A204.1 (cell line): ENCODE data around the gene CA12.
A peak's percentile ranks its signal among the peaks of the same experiment; 100 is the strongest.
"Not testable (repeated sequence)": the region's sequence is repeated elsewhere in the genome, so short reads cannot be mapped to it uniquely, and the experiment has no call there.

Experiments used
- FAIRE-seq: peaks from 2 replicates; lab custom pipeline; 2012; peaks lifted over from hg19 to GRCh38; lab: Jason Lieb, UNC

The CA12 gene

GRCh38 chr15:63381301-63382204 is at the start of gene CA12:
Gene CA12 (minus strand): TSS chr15:63381846. CDS start chr15:63381720, 126 bp downstream.
- FAIRE-seq, result no peak

DNA sequence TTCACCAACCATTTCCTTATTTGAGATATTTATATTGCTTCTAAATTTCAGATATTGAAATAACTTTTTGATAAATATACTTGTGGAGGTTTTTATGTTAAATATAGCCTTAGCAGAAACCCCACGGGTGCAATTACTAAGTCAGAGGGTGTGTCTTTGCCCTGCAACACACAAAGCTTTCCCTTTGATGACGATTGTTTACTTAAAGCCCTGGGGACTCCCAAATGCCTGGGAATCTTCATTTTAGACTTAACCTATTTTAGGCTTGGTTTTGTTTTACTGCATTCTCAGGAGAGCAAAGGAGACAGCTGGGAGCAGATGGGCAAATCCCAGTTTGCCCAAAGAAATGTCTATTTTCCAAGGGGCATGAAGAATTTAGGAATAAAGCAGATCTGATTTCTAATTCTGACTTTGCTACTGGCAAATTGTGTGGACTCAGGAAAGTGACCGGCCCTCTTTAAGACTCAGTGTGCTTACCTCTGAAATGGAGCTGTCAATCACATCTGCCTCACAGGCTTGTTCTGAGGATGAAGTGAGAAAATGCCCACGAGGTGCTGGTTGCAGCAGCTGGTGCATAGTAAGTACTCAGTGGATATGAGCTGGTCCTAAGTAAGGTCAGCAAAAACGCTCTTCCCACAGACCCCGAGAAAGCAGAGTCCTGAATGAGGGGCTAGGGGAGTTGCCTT is 49.3 kb upstream of the CA12 start:
- FAIRE-seq, result no peak

DNA sequence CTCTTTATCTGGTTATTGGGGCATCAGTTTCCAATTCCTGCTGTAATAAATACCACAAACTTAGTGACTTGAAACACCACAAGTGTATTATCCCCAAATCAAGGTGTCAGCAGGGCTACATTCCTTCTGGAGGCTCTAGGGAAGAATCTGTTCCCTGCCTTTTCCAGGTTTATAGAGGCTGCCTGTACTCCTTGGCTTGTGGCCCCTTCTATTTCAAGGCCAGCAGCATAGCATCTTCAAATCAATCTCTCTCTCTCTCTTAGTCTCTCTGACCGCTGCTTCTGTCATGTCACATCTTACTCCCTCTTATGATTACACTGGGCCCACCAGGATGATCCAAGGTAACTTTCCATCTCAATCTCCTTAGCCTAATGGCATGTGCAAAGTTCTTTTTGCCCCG is 44.9 kb upstream of the CA12 start:
- FAIRE-seq, result no peak

DNA sequence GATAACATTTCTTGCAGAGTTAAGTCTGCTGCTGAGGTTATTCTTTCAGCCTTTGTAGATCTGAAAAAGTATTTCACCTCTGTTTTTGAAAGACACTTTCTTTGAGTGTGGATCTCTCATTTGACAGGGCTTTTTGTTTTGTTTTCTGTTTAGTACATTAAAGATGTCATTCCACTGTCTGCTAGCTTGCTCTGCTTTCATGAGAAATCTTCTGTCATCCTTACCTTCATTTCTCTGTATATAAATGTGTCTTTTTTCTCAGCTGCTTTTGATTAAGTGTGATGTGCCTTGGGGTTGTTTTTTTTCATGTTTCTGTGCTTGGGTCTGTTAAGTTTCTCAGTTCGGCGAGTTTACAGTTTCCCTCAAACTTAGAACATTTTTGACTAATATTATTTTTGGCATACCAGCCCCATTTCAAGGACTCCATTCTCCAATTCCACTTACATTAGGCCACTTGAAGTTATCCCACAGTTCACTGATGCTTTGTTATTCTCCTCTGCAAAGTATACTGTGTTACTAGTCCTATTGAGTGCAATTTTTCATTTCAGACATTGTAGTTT is 43.9 kb upstream of the CA12 start:
- FAIRE-seq, result no peak

GRCh38 chr15:63422891-63423590 is 41.4 kb upstream of the CA12 start:
- no peak for FAIRE-seq

DNA sequence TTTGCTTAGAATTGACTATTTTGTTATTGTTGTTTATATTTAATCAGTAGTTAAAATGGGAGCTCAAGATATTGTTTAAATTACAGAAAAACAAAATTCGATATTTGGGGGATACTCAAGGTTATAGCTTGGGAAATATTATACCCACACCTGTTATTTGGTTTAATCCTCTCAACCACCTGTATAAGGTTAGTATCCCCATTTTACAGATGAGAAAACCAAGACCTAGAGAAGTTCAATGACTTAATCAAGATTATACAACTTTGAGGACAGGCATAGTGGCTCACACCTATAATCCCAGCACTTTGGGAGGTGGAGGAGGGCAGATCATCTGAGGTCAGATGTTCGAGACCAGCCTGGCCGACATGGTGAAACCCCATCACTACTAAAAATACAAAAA is 39.8 kb upstream of the CA12 start:
- FAIRE-seq, result no peak

DNA sequence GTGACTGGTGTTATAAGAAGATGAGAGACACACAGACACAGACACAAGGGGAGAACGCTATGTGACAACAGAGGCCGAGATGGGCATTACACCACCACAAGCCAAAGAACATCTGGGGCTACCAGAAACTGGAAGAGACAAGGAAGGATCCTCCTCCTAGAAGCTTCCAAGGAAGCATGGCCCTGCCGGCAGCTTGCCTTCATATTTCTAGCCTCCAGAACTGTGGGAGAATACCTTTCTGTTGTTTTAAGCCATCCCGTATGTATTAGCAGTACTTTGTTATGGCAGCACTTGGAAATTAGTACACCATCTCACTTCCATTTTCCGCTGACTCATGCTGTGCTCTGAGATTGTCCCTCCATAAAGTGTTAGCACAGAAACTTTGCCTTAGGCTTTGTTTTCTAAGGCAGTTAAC is 38.7 kb upstream of the CA12 start:
- FAIRE-seq, result no peak

DNA sequence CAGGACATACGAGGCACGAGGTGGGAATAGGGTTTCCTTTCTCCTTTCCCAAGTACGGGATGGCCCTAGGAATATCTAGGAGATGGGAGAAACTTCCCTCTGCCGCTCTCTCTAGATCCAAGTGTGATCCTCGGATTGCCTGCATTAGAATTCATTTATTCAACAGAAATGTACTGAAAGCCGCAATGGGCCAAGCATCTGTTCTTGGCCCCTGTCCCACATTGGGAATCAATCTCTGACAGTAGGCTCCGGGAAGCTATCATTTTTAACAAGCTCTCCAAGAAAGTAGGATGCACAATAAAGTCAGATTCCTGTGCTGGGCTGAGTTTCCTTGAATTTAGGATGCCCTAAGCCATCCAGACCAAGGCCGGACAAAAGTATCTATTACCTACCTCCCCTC is 37.2 kb upstream of the CA12 start:
- FAIRE-seq, result no peak

GRCh38 chr15:63417721-63418120 is 36.1 kb upstream of the CA12 start:
- no peak for FAIRE-seq

DNA sequence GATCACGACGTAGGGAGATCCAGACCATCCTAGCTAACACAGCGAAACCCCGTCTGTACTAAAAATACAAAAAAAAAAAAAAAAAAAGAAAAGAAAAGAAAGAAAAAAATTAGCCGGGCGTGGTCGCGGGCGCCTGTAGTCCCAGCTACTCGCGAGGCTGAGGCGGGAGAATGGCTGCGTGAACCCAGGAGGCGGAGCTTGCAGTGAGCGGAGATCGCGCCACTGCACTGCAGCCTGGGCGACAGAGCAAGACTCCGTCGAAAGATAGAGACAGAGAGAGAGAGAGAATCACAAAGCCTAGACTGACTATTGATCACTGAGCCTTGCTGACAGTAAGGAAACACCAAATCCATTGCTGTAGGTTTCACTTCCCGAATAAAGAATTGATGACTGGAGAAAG is 35.6 kb upstream of the CA12 start:
- not testable (repeated sequence) for FAIRE-seq

- no peak for FAIRE-seq
Observed at GRCh38 chr15:63414474-63415120, 33.0 kb upstream of the CA12 start.

- no peak for FAIRE-seq
Observed at GRCh38 chr15:63412551-63412950, 30.9 kb upstream of the CA12 start.

- no peak for FAIRE-seq
Observed at GRCh38 chr15:63411866-63412265, 30.2 kb upstream of the CA12 start.

DNA sequence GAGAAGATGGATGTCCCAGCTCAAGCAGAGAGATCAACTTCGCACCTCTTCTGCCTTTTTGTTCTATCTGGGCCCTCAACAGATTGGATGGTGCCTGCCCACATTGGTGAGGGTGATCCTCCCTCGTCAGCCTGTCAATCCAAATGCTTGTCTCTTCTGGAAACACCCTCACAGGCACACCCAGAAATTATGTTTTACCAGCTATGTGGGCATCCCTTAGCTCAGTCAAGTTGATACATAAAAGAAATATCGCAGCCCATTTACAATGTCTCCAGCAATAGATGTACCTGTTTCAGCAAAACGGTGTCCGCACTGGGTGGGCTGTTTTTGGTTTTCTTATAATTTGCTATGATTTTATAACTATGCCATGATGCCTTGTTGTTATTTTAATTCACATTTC is 27.5 kb upstream of the CA12 start:
- FAIRE-seq, result no peak

- no peak for FAIRE-seq
Observed at GRCh38 chr15:63408524-63408923, 26.9 kb upstream of the CA12 start.

- FAIRE-seq, result no peak
Observed at GRCh38 chr15:63407612-63408011, 26.0 kb upstream of the CA12 start.

GRCh38 chr15:63405683-63406390 is 24.2 kb upstream of the CA12 start:
- FAIRE-seq, result no peak

DNA sequence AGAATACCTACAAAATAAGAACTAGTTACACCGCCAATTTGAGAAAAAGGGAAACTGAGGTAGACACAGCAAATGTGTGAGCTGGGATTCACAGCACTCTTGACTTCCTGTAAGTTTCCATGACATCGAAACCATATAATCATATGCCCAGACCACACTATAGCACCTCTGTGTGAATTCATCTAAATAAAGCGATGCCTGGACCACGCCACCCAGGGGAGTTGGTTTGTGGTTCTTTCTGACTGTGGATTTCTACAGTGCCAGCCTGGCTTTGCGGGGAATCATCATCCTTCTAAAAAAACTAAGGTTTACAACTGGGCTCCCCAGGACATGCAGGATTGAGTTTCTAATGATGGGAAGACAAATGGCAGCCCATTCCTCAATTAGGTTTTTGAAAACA is 23.5 kb upstream of the CA12 start:
- FAIRE-seq, result no peak

GRCh38 chr15:63403254-63403945 is 21.8 kb upstream of the CA12 start:
- no peak for FAIRE-seq

- FAIRE-seq, result peak; percentile 68
Observed at GRCh38 chr15:63402498-63403253, 21.0 kb upstream of the CA12 start.
